ENCODE data around the gene CREBBP. TPM values are rescaled to one million over a fixed set of nuclear protein-coding genes. Genes with fewer than 3 reads are reported as not detected.

Gene CREBBP
- total RNA-seq, 4 donors from 2014 or later: 67.1 to 106 (median 91.0) TPM

DNA sequence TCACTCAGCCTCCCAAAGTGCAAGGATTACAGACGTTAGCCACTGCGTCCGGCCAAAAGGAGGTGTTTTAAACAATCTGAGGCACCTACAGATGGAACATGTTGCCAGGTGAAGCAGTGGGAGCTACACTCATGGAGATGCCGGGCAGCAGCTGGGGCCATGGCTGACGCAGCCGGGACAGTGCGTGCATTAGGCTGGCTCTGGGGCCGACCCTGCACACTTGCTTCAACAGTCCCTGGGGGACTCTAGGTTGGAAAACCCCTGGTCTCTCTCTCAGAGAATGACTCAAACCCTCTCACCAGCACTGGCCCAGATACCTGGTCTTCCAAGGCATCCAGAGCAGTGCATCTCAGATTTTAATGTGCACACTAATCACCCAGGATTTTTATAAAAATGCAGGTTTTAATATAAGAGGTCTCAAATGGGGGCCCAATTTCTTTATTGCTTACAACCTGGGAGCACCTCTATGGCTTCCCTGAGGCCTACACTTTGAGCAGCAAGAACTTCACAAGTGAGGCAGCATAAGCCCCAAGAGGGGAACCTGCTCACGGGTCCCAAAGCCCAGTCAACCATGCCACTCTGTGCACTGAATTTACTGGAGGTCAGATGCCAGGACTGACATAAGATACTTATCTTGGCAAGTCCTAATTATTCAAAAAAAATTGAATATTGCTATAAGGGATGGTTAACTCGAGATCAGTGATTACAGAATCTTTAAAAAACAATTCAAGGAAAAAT is 92.4 kb downstream of the CREBBP start:
- Histone ChIP-seq H3K9me3 (no peaks in the 10 kb centered on the region), H3K27me3 (no peaks in the 10 kb centered on the region), H3K27ac (no peak overlapping the region), H3K4me1 (peaks cover 0 to 13% (median 4%) of the 10 kb centered on the region in 4 donors), H3K36me3 (peaks cover 0 to 64% (median 12%) of the 10 kb centered on the region in 3 donors), H3K4me3 (no peak overlapping the region)
- WGBS, 2 donors: 82% methylated on average over 10 of the region's 10 CpGs
- DNase-seq (ENCODE audit: low spot score in 2 of 2): no peak
- TF ChIP-seq EP300 (IDR thresholded peaks at IDR 0.05): no peak
- no peak for TF ChIP-seq POLR2A (IDR thresholded peaks at IDR 0.05)
- TF ChIP-seq, protein P1, sequence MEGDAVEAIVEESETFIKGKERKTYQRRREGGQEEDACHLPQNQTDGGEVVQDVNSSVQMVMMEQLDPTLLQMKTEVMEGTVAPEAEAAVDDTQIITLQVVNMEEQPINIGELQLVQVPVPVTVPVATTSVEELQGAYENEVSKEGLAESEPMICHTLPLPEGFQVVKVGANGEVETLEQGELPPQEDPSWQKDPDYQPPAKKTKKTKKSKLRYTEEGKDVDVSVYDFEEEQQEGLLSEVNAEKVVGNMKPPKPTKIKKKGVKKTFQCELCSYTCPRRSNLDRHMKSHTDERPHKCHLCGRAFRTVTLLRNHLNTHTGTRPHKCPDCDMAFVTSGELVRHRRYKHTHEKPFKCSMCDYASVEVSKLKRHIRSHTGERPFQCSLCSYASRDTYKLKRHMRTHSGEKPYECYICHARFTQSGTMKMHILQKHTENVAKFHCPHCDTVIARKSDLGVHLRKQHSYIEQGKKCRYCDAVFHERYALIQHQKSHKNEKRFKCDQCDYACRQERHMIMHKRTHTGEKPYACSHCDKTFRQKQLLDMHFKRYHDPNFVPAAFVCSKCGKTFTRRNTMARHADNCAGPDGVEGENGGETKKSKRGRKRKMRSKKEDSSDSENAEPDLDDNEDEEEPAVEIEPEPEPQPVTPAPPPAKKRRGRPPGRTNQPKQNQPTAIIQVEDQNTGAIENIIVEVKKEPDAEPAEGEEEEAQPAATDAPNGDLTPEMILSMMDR (IDR thresholded peaks at IDR 0.05): no peak

DNA sequence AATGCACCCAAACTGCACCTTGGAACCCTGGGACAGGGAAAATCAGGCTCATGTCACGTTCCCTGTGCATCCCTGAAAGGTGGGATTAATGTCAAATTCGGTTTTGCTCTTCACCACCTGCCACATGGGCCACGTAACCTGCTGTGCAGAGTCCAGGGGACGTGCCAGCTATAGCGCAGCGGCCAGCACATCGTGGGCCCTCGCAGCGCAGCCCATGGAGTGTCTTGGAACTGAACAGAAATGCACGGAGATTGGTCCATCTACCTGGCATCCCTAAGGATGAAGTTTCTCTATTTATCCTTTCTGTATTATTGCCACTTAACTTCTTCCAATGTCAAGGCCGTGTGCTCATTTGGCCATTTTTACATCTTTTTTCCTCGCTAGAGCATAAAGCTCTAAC is 95.1 kb downstream of the CREBBP start:
- no peak overlapping the region for H3K4me3 ChIP-seq
- 95 to 97% methylated on average over 12 of the region's 12 CpGs for WGBS, 2 donors
- no peak for DNase-seq (ENCODE audit: low spot score in 2 of 2)
- no peak for TF ChIP-seq EP300 (IDR thresholded peaks at IDR 0.05)
- H3K9me3 ChIP-seq: no peaks in the 10 kb centered on the region
- H3K27ac ChIP-seq: no peak overlapping the region
- H3K27me3 ChIP-seq: no peaks in the 10 kb centered on the region
- H3K36me3 ChIP-seq: peaks cover 0 to 65% (median 0%) of the 10 kb centered on the region in 3 donors
- peaks cover 0 to 3% (median 0%) of the 10 kb centered on the region in 4 donors for H3K4me1 ChIP-seq

DNA sequence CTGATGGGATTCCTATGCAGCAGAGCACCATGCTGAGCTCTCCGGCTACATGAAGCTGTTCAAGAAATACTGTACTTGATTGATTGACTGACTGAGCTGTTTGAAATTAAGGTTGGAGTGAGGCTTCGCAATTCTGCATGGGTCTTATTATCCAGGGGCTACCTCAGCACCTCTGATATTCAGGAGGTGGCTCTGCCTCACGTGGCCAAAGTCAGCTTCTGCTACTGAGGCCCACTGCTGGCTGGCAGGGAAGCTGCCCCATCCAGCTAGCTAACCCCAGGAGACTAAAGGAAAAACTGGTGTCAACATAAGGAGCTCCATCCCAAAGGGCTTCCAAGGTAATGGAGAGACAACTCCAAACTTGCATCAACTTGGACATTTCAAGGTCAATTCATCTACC is 97.0 kb downstream of the CREBBP start:
- H3K9me3 ChIP-seq: no peaks in the 10 kb centered on the region
- H3K4me3 ChIP-seq: no peak overlapping the region
- no peak for DNase-seq (ENCODE audit: low spot score in 2 of 2)
- peaks cover 0 to 3% (median 0%) of the 10 kb centered on the region in 4 donors for H3K4me1 ChIP-seq
- H3K36me3 ChIP-seq: peaks cover 0 to 72% (median 0%) of the 10 kb centered on the region in 3 donors
- no peak overlapping the region for H3K27ac ChIP-seq
- 82 to 95% methylated on average over 2 to 3 of the region's 3 CpGs for whole genome bisulfite sequencing, 2 donors
- TF ChIP-seq EP300 (IDR thresholded peaks at IDR 0.05): no peak
- H3K27me3 ChIP-seq: no peaks in the 10 kb centered on the region

DNA sequence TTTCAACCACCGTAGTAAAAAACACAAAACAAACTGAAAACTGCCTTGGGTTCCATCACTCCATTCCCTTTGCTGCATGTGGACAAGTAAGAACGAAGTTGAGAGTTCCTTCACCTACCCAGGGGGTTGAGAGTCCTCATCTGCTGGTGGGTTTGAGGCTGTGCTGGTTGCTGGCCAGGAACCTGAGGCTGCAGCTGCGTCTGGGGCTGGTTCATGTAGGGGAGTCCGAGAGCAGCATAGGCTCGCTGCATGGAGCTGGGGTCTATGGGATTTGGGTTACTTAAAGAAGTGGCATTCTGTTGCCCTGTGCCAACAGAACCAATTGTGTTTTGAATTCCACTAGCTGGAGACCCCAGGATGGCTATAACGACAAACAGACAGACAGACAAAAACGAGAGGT is 97.9 kb downstream of the CREBBP start:
- Histone ChIP-seq H3K4me3 (no peak overlapping the region), H3K9me3 (no peaks in the 10 kb centered on the region), H3K27ac (no peak overlapping the region), H3K4me1 (peaks cover 0 to 3% (median 0%) of the 10 kb centered on the region in 4 donors), H3K27me3 (no peaks in the 10 kb centered on the region), H3K36me3 (peaks cover 0 to 82% (median 0%) of the 10 kb centered on the region in 3 donors)
- 80 to 90% methylated on average over 6 to 7 of the region's 7 CpGs for WGBS, 2 donors
- no peak for DNase-seq (ENCODE audit: low spot score in 2 of 2)
- TF ChIP-seq POLR2A (IDR thresholded peaks at IDR 0.05): no peak

DNA sequence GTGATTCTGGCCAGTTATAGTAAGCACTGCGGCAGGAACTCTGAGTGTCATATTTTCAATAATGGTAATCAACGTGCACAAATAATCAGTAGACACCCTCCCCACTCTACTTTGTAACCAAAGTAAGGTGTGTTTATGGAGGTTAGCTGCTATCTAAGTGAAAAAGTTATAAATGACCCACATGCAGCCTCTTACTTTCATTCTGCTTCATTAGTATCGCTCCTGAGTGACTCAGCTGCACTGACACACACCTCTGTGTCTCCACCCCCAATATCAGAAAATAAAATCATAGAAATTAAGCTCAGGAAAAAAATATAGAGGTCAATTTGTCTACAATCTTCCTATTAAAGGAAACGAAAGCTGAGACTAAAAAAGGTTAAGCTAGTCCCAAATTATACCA is 99.1 kb downstream of the CREBBP start:
- peaks cover 0 to 86% (median 0%) of the 10 kb centered on the region in 3 donors for H3K36me3 ChIP-seq
- 83% methylated on average over 4 of the region's 4 CpGs for WGBS, 2 donors
- TF ChIP-seq POLR2A (IDR thresholded peaks at IDR 0.05): no peak
- TF ChIP-seq, protein P1 (IDR thresholded peaks at IDR 0.05): no peak
- no peak for TF ChIP-seq EP300 (IDR thresholded peaks at IDR 0.05)

DNA sequence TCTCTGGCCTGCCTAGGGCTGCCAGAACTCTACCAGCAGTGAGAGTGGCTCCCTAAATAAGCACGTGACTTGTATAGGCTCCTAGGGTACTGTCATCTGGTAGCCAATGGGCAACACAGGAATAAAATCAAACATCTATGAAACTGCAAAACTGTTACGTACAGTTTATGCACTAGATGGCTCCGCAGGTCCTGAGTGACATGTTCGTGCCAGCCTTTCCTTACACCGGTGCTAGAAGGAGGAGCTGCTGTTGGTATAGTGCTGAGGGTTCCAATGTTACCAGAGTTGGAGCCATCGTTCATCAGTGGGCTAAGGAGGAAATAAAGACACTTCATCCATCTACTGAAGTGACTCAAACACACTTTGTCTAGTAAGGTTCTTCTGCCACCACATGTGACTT is 99.9 kb downstream of the CREBBP start:
- Histone ChIP-seq H3K27me3 (no peaks in the 10 kb centered on the region), H3K4me1 (peaks cover 0 to 10% (median 0%) of the 10 kb centered on the region in 4 donors), H3K4me3 (no peak overlapping the region), H3K36me3 (peaks cover 0 to 88% (median 3%) of the 10 kb centered on the region in 3 donors), H3K9me3 (no peaks in the 10 kb centered on the region), H3K27ac (no peak overlapping the region)
- 55 to 57% methylated on average over 6 of the region's 6 CpGs for WGBS, 2 donors
- DNase-seq (ENCODE audit: low spot score in 2 of 2): no peak
- TF ChIP-seq, protein P1 (IDR thresholded peaks at IDR 0.05): no peak
- TF ChIP-seq EP300 (IDR thresholded peaks at IDR 0.05): no peak
- TF ChIP-seq POLR2A (IDR thresholded peaks at IDR 0.05): no peak

More for the DNA sequence above, 99.1 kb downstream of the CREBBP start:
- no peaks in the 10 kb centered on the region for H3K27me3 ChIP-seq
- H3K4me1 ChIP-seq: peaks cover 0 to 6% (median 0%) of the 10 kb centered on the region in 4 donors
- no peaks in the 10 kb centered on the region for H3K9me3 ChIP-seq
- no peak for DNase-seq (ENCODE audit: low spot score in 2 of 2)
- no peak overlapping the region for H3K4me3 ChIP-seq
- no peak overlapping the region for H3K27ac ChIP-seq
